Measurements from ENCODE around the gene ISG20L2.
"Not testable (repeated sequence)": the region's sequence is repeated elsewhere in the genome, so short reads cannot be mapped to it uniquely, and the experiment has no call there.

ISG20L2 gene

DNA sequence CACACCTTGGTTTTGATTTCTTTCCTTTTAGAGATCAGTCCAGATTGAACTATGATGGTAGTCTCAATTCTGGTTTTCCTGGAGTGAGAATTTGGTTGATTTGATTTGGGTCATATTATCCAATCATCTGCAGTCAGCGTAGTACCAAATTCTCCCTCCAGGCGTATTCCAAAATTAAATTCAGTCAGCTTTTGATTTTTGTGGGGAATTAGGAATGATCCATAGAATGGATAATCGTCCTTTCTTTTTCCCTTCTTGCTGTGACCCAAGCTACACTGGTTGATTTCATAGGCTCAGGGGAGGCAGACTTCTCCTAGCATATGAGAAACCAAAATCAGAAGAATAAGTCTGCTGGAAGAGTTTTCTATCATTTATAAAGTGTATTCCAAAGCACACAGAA lies 43.7 kb upstream of the ISG20L2 start:
- peaks cover 61% of the 10 kb centered on the region for H3K36me3 ChIP-seq (ENCODE audit: insufficient read depth, insufficient read length, low read length)
- no peaks in the 10 kb centered on the region for H3K27me3 ChIP-seq (ENCODE audit: insufficient read depth, insufficient read length)
- H3K9ac ChIP-seq (ENCODE audit: insufficient read length, low read depth), result no peak overlapping the region
- DNase-seq (ENCODE audit: low read depth, low spot score), result no peak
- no peak overlapping the region for H3K4me3 ChIP-seq (ENCODE audit: insufficient read length, low read depth)
- no peak for TF ChIP-seq ZNF274 (IDR thresholded peaks at IDR 0.05; ENCODE audit: low read depth, low read length)
- no peak for TF ChIP-seq SUZ12 (IDR thresholded peaks at IDR 0.05; ENCODE audit: extremely low read depth, insufficient read depth, insufficient read length)
- TF ChIP-seq YY1 (IDR thresholded peaks at IDR 0.05; ENCODE audit: insufficient read depth, insufficient read length), result no peak
- peaks cover 2% of the 10 kb centered on the region for H3K4me1 ChIP-seq (ENCODE audit: insufficient read depth, insufficient read length)
- no peaks in the 10 kb centered on the region for H3K9me3 ChIP-seq (ENCODE audit: insufficient read depth, low read length)

DNA sequence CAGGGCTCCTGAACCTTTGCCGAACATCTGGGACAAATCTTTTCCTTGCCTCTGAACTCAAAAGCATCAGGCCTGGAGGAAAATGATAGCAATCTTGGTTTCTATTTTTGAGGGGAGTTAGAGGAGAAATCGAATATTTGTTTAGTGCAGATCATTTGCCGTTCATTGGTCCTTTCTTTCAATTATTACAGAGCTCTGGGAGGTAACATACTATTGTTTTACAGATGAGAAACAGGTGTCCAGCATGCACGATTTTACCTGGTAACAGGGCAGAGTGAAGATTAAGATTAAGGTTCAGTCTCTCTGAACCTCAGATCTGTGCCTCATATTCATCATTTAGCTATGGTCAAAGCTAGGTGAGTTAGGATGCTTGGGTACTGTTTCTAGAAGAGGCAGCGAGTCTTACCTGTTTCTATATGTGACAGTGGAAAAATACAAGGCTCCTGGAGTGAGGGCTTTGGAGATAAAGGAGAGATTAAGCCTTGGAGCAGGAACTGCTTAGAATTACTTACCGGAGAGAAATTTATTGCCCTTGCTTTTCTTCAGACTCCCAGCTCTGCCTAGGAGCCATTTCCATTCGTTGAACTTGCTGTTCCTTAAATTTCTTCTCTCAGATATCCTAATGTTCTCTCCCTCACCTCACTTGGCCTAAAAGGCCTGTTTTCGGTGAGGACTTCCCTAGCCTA lies 40.2 kb upstream of the ISG20L2 start:
- Histone ChIP-seq H3K4me3 (ENCODE audit: insufficient read length, low read depth) (peak overlapping the region; percentile 96), H3K9me3 (ENCODE audit: insufficient read depth, low read length) (no peaks in the 10 kb centered on the region), H3K36me3 (ENCODE audit: insufficient read depth, insufficient read length, low read length) (peaks cover 50% of the 10 kb centered on the region), H3K4me1 (ENCODE audit: insufficient read depth, insufficient read length) (peaks cover 7% of the 10 kb centered on the region), H3K27me3 (ENCODE audit: insufficient read depth, insufficient read length) (no peaks in the 10 kb centered on the region), H3K9ac (ENCODE audit: insufficient read length, low read depth) (peak overlapping the region; percentile 98)
- TF ChIP-seq YY1 (IDR thresholded peaks at IDR 0.05; ENCODE audit: insufficient read depth, insufficient read length) (no peak), SUZ12 (IDR thresholded peaks at IDR 0.05; ENCODE audit: extremely low read depth, insufficient read depth, insufficient read length) (no peak)
- DNase-seq (ENCODE audit: low read depth, low spot score), result no peak

DNA sequence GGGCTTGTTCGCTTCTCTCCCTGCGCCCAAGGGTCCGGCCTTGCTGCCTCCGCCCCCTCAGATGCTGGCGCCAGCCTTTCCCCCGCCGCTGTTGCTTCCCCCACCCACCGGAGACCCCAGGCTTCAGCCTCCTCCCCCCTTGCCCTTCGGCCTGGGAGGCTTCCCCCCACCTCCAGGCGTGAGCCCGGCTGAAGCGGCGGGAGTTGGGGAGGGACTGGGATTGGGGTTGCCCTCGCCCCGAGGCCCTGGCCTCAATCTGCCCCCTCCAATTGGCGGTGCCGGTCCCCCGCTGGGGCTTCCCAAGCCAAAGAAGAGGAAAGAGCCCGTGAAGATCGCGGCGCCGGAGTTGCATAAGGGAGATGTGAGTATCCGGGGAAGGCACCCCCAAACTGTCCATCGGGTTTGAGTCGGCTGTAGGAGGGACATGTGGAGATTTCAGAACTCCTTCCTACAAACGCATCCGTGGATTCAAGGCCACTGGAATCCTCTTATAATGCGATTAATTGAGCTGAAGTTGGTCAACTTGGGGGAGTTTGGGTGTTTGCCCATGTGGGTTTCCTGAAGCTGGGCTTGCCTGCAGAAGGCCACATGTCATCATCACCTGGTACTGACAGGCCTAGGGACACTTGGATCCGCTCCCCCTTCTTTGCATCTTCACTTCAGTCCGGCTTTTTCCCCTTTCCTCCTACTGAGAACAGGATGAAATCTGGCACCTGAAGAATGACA lies 39.5 kb upstream of the ISG20L2 start:
- TF ChIP-seq ZNF274 (IDR thresholded peaks at IDR 0.05; ENCODE audit: low read depth, low read length) (no peak), YY1 (IDR thresholded peaks at IDR 0.05; ENCODE audit: insufficient read depth, insufficient read length) (no peak), SUZ12 (IDR thresholded peaks at IDR 0.05; ENCODE audit: extremely low read depth, insufficient read depth, insufficient read length) (no peak)
- peak overlapping the region; percentile 98 for H3K9ac ChIP-seq (ENCODE audit: insufficient read length, low read depth)
- peaks cover 7% of the 10 kb centered on the region for H3K4me1 ChIP-seq (ENCODE audit: insufficient read depth, insufficient read length)
- H3K27me3 ChIP-seq (ENCODE audit: insufficient read depth, insufficient read length), result no peaks in the 10 kb centered on the region
- peak overlapping the region; percentile 96 for H3K4me3 ChIP-seq (ENCODE audit: insufficient read length, low read depth)
- peaks cover 43% of the 10 kb centered on the region for H3K36me3 ChIP-seq (ENCODE audit: insufficient read depth, insufficient read length, low read length)
- no peaks in the 10 kb centered on the region for H3K9me3 ChIP-seq (ENCODE audit: insufficient read depth, low read length)
- DNase-seq (ENCODE audit: low read depth, low spot score), result peak; percentile 57

DNA sequence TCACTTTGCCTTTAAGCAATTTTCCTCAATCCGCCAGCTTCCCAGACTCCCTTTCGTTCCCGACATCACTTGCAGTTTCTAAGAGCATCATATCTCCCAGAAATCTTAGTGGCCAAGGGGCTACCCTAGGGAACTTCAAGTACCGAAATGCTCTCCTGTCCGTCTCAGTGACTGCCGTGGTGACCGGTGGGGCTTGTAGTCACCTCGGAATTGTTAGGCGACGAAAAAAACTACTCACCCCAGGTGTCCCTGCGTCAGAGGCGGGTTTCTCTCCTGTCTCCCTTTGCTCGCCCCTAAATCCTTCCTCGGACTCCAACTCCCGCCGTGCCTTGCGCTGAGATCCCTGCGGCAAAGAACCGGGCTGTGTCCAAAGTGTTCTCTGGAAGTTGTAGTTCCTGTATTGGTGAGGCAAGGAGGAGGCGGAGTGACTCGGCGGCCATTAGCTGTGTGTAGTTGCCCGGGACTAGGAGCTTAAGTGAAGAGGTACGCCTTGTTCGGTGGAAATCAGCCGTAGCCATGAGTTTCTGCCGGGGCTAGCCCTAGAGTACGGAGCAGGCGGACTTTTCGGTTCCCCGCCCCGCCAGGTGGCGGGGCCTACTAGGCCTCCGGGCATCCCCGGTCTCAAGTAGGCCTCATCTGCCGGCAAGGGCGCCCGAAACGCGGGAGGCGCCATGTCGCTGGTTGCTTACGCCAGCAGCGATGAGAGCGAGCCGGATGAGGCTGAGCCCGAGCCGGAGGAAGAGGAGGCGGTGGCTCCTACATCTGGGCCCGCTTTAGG lies 38.7 kb upstream of the ISG20L2 start, which contains the start of gene PRCC:
TSS of gene PRCC (plus strand) at position 435 of the 778 bp plus-strand sequence. CDS start at position 672, 237 bp downstream.
- H3K9ac ChIP-seq (ENCODE audit: insufficient read length, low read depth), result peak within 1 kb of the TSS; percentile 98
- H3K4me3 ChIP-seq (ENCODE audit: insufficient read length, low read depth), result peak within 1 kb of the TSS; percentile 96
- DNase-seq (ENCODE audit: low read depth, low spot score), result peak; percentile 100
- H3K4me1 ChIP-seq (ENCODE audit: insufficient read depth, insufficient read length), result peaks cover 7% of the 10 kb centered on the region
- TF ChIP-seq ZNF274 (IDR thresholded peaks at IDR 0.05; ENCODE audit: low read depth, low read length), result no peak
- peak; percentile 90 for TF ChIP-seq YY1 (IDR thresholded peaks at IDR 0.05; ENCODE audit: insufficient read depth, insufficient read length)
- TF ChIP-seq SUZ12 (IDR thresholded peaks at IDR 0.05; ENCODE audit: extremely low read depth, insufficient read depth, insufficient read length), result no peak
- H3K36me3 ChIP-seq (ENCODE audit: insufficient read depth, insufficient read length, low read length), result peaks cover 36% of the 10 kb centered on the region
- H3K27me3 ChIP-seq (ENCODE audit: insufficient read depth, insufficient read length), result no peaks in the 10 kb centered on the region
- no peaks in the 10 kb centered on the region for H3K9me3 ChIP-seq (ENCODE audit: insufficient read depth, low read length)

DNA sequence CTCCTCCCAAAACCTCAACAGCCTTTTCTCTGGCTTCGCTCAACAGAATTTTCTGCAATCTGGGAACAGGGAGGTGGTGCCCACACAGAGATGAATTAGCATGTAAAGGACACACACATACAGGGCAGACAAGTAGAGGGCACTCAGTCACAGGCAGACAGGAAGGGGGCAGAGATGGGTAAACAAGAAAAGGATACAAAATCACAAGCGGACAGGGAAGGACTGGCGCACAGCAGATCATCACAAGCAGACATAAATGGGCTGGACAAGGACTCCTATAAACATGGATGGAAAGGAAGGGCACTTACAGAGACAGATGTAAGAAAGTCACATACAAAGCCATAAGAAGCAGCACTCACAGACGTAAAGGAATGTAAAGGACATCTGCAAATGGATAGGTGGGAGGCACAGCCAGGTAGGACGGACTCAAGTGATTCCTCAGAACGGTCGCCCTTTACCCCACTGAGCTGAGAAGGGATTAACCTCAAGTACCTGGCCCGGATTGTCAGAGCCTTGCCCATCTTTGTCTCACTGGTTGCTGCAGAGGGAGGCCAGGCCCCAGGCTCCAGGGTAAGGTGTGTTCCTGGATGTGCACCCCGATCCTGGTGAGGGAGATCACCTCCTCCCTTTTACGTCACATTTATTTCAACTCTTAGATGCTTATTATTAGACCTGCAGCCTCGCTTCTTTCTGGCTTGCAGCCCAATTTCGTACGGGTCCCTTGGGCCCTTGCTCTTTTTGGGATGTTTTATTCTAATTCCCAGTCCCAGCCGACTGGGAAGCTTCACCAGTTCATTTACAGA lies 37.9 kb upstream of the ISG20L2 start:
- H3K9me3 ChIP-seq (ENCODE audit: insufficient read depth, low read length), result no peaks in the 10 kb centered on the region
- TF ChIP-seq SUZ12 (IDR thresholded peaks at IDR 0.05; ENCODE audit: extremely low read depth, insufficient read depth, insufficient read length), result no peak
- TF ChIP-seq ZNF274 (IDR thresholded peaks at IDR 0.05; ENCODE audit: low read depth, low read length), result no peak
- TF ChIP-seq YY1 (IDR thresholded peaks at IDR 0.05; ENCODE audit: insufficient read depth, insufficient read length), result no peak
- peaks cover 7% of the 10 kb centered on the region for H3K4me1 ChIP-seq (ENCODE audit: insufficient read depth, insufficient read length)
- peaks cover 29% of the 10 kb centered on the region for H3K36me3 ChIP-seq (ENCODE audit: insufficient read depth, insufficient read length, low read length)
- DNase-seq (ENCODE audit: low read depth, low spot score), result no peak
- H3K4me3 ChIP-seq (ENCODE audit: insufficient read length, low read depth), result peak overlapping the region; percentile 50
- H3K27me3 ChIP-seq (ENCODE audit: insufficient read depth, insufficient read length), result no peaks in the 10 kb centered on the region
- H3K9ac ChIP-seq (ENCODE audit: insufficient read length, low read depth), result peak overlapping the region; percentile 76

DNA sequence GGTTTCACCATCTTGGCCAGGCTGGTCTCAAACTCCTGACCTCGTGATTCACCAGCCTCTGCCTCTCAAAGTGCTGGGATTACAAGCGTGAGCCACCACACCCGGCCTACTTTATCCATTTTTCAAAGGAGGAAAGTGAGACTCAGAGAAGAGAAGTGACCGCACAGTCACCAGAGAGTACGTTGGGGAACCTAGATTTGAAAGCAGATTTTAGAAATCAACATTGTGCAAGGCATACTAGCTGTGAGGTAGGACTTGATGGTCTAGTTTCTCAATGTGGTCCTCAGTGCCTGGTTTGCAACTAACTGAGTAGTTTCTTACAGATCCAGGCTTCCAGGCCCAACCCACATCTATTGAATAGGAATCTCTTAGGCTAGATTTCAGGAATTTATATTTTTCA lies 37.1 kb upstream of the ISG20L2 start:
- Histone ChIP-seq H3K9ac (ENCODE audit: insufficient read length, low read depth) (no peak overlapping the region), H3K4me1 (ENCODE audit: insufficient read depth, insufficient read length) (peaks cover 7% of the 10 kb centered on the region), H3K4me3 (ENCODE audit: insufficient read length, low read depth) (no peak overlapping the region), H3K36me3 (ENCODE audit: insufficient read depth, insufficient read length, low read length) (peaks cover 20% of the 10 kb centered on the region), H3K9me3 (ENCODE audit: insufficient read depth, low read length) (no peaks in the 10 kb centered on the region), H3K27me3 (ENCODE audit: insufficient read depth, insufficient read length) (no peaks in the 10 kb centered on the region)
- DNase-seq (ENCODE audit: low read depth, low spot score), result no peak
- TF ChIP-seq YY1 (IDR thresholded peaks at IDR 0.05; ENCODE audit: insufficient read depth, insufficient read length) (no peak), ZNF274 (IDR thresholded peaks at IDR 0.05; ENCODE audit: low read depth, low read length) (no peak), SUZ12 (IDR thresholded peaks at IDR 0.05; ENCODE audit: extremely low read depth, insufficient read depth, insufficient read length) (no peak)

DNA sequence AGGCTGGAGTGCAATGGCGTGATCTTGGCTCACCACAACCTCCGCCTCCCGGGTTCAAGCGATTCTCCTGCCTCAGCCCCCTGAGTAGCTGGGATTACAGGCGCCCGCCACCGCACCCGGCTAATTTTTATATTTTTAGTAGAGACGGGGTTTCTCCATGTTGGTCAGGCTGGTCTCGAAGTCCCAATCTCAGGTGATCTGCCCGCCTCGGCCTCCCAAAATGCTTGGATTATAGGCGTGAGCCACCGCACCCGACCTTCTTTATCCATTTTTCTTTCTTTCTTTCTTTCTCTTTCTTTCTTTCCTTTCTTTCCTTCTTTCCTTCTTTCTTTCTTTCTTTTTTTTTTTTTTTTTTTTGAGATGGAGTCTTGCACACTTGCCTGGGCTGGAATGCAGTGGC lies 36.6 kb upstream of the ISG20L2 start:
- not testable (repeated sequence) for H3K9me3 ChIP-seq (ENCODE audit: insufficient read depth, low read length); H3K27me3 ChIP-seq (ENCODE audit: insufficient read depth, insufficient read length); H3K4me1 ChIP-seq (ENCODE audit: insufficient read depth, insufficient read length); H3K4me3 ChIP-seq (ENCODE audit: insufficient read length, low read depth); H3K9ac ChIP-seq (ENCODE audit: insufficient read length, low read depth); DNase-seq (ENCODE audit: low read depth, low spot score)
- H3K36me3 ChIP-seq (ENCODE audit: insufficient read depth, insufficient read length, low read length), result peaks cover 15% of the 10 kb centered on the region
